ENCODE data around the gene SOX15.
"Not testable (repeated sequence)": the region's sequence is repeated elsewhere in the genome, so short reads cannot be mapped to it uniquely, and the experiment has no call there.

The SOX15 gene

DNA sequence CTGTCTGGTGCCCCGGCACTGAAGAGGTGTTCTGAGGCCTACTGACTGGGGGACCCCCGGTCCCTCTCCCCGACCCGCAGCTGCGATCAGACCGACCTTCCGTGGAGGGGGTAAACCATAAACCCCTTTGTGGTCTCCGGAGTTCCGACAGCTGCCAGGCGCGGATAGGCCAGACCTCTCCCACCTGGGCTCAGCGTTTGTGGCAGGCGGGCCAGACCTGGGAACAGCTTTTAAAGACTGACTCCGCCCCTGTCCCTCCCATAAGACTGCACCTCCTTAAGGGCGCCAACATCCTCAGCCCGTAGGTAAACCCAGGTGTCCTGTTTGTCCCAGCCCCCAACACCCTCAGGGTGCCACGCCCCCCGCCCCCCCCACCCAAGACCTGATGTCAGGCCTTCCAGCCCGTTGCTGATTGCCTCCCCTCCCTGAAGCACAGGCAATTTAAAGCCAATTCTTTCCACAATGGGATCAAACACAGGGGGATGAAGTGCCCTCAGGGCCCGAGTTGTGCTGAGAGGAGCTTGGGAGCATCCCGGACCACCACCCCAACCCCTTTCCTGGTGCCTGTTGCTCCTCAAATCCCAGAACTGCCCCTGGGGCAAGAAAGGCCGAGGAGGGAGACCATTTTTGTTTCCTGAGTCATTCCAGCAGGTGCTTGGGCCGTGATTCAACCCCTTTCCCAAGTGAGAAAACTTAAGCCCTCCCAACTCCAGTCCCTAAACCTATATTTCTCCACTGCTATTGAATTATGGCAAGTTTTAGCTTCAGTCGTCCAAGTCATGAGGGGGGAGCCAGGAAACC, at the start of gene SOX15:
Gene SOX15, minus strand, starts transcription at position 204 of the 801 bp plus-strand sequence. CDS start 418 bp downstream, outside the sequence.
- no peak for DNase-seq (ENCODE audit: low spot score)

DNA sequence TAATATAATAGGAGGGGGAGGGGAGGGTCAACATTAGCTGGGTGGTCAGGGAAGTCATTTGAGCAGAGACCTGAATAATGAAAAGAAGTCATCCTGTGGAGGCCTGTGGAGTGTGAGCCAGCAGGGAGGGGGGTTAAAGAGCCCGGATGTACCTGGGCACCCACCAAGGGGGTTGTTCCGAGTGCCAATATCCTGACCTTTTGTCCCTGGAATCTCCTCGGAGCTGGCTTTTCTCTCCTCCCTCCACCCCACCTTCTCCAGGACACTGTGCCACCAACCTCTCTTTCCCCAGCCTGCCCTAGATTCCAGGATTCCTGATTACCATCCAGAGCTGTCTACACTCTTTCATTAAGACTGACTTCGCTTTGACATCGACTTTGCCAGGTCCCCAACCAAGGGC, 46.3 kb upstream of the SOX15 start:
- DNase-seq (ENCODE audit: low spot score) = no peak

DNA sequence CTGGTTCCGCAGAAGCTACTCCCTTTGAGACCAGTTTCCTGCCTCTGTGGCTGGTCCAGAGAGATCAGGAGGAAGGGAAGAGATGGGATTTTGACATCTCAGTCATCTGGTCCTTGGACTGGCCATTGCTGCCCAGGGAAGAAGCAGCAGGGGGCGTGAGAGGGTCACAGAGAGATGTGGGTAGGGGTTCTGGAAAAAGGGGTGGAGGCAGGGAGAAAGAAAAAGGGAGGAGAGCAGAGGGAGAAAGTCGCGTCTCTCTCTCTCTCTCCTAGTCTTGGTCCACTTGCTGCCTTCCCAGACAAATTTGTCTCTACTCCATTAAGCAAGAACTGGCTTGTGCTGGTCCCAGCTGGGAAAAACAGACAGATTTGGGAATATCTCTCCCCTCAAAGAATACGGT, 44.5 kb upstream of the SOX15 start:
- no peak for DNase-seq (ENCODE audit: low spot score)

DNA sequence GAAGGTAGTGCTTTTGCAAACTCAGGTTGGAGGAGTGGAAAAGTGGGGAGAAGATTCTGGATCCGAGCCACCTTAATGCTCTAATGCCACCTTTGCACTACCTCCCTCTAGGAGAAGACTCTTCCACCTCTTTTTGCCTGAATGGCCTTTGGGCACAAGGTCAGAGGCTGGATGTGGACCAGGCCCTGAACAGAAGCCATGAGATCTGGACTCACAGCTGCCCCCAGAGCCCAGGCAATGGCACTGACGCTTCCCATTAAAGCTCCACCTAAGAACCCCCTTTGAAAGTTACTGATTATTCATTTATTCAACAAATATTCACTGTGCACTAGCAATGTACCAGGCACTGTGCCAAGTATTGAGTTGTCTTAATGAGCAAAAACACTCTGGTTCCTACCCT, 43.2 kb upstream of the SOX15 start:
- DNase-seq (ENCODE audit: low spot score) = no peak

DNA sequence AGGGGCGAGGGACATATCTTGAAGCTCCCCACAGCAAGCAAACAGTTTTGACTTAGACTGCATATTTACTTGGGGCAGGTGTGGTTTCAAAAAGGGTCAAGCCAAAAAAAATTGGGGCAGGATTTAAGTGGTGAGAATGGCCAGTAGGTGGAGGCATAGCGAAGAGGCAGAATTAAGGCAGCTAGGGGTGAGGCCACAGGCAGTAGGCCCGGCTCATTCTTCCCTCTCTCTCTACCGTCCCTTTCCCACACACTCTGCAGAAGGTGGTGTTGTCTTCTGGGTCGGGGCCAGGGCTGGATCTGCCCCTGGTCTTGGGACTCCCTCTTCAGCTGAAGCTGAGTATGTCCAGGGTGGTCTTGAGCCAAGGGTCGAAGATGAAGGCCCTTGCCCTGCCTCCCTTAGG, 42.6 kb upstream of the SOX15 start:
- peak; percentile 36 for DNase-seq (ENCODE audit: low spot score)

DNA sequence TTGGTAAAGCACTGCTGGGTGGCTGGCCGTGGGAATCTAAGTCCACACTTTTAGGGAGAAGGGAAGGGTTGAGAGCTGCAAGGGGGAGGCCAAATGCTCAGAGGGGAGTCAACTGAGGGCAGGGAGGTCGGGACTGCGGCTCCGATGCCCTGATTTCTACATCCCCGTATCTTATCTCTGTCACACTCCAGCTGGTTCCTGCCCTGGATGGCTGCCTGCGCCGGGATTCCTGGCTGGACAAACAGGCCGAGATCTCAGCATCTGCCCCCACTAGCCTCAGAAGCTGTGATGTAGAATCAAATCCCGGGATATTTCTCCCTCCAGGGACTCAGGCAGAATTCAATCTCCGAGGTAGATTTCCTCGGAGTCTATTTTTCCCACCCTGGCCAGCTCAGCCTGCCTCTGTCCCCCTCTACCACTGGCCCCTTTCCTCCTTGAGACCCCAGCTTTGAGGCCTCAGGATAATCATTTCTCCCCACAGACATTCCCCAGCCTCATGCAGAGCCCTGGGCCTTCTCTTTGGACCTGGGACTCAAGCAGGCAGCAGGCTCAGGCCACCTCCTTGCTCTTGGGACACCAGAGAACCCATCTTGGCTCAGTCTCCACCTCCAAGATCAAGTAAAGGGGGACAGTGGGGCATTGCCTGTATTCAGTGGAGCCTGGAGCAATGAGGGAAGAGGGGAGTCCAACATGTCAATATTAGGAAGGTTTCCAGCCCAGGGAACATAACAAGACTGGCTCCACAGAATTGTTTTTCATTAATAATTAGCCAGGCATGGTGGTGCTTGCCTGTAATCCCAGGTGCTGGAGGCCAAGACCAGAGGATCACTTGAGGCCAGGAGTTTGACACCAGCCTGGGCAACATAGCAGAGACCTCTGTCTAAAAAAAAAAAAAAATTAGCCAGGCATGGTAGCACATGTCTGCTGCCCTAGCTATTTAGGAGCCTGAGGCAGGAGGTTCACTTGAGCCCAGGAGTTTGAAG, 41.8 kb upstream of the SOX15 start:
- no peak for DNase-seq (ENCODE audit: low spot score)

DNA sequence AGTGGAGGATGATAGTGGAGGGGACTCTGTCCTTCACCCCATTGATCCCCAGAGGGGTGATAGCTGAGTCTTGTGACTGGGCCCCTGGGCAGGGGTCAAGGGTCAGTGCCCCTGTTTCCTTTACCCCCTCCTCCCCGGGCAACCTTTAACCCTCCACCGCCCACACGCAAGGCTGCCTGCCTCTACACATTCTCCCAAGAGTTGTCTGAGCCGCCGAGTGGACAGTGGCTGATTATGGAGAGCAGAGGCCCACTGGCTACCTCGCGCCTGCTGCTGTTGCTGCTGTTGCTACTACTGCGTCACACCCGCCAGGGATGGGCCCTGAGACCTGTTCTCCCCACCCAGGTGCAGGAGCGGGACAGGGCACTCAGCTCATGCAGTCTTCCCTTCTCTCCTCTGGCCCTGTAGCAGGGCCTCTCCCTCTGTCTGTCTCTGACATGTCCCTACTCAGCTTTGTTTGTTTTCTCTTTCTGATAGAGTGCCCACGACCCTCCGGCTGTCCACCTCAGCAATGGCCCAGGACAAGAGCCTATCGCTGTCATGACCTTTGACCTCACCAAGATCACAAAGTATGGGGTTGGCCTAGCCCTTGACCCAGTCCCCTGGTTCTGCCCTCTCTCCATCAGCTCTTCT, 40.2 kb upstream of the SOX15 start, which contains the start of gene SHBG:
Gene SHBG, plus strand, starts transcription at position 197 of the 633 bp plus-strand sequence. Its CDS starts 38 bp downstream, at position 235.
- no peak for DNase-seq (ENCODE audit: low spot score)

DNA sequence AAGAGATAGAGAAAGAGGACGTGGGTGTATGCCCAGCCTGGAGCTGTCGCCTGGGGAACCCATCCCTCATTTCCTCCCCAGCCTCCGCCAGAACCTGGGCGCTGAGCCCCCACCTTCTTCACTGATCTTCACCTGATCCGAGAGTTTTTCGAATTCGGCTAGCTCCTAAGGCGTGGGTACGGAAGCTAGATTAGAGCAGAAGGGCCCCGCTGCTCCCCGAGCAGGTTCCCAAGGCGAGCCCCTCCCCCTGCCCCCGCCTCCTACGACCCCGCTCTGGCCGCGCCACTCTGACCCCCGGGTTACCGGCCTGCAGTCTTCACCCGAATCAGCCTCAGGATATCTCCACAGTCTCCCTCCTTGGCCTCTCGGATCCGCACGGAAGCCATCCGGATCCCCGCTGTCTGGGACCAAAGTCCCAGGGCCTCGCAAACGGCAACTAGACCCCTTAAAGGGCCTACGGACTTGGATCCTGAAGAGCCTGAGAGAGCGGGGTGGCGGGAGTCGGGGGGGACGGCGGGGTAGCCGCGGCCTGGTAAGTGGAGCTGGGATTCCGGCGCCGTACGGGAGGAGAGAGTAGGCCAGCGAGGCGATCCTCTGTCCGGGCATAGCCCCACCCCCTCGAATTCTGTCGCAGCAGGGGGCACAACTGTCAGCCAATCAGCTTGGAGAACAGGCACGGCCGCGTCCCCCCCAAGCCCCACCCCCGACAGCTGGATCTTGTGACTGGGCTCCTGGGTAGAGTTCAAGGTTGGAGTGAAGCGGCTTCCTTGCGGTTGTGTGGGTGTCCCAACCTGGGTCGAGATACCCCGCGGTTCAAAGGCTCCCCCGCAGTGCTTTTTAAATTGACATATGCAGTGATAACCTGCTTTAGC, 37.6 kb upstream of the SOX15 start, which contains the start of gene SAT2:
Gene SAT2, minus strand, starts transcription at position 572 of the 872 bp plus-strand sequence. Its CDS starts 186 bp downstream, at position 386.
- peak; percentile 87 for DNase-seq (ENCODE audit: low spot score)

DNA sequence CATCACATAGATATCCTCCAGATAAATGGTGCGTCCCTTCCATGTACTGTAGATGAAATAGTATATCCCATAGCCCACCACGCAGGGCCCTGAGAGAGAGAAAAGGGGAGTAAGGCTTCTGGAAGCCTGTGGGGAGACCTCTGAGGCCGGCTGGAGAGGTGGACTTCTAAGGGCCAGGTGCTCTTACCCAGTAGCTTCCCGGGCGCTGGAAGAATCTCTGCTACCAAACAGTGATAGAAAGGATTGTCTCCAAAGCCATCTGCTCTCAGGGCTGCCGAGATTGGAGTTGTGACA, 37.0 kb upstream of the SOX15 start:
- no peak for DNase-seq (ENCODE audit: low spot score)

DNA sequence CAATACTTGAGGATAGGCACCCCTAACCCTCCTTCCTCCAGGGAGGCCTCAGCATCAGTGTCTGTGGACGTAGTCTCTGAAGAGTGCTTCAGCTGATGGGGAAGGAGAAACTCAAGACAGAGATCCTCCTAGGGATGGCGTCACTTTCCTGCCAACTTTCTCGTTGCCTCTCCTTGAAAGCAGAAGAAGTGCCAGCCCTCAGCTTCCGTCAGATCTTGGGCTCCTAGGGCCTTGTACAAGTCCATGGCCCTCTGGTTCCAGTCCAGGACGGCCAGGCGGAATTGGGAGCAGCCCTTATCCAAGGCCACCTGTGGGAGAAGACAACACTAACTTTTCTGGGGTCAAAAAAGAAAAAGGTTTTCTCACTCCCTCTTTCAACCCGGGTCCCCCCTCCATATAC, 36.4 kb upstream of the SOX15 start:
- no peak for DNase-seq (ENCODE audit: low spot score)

DNA sequence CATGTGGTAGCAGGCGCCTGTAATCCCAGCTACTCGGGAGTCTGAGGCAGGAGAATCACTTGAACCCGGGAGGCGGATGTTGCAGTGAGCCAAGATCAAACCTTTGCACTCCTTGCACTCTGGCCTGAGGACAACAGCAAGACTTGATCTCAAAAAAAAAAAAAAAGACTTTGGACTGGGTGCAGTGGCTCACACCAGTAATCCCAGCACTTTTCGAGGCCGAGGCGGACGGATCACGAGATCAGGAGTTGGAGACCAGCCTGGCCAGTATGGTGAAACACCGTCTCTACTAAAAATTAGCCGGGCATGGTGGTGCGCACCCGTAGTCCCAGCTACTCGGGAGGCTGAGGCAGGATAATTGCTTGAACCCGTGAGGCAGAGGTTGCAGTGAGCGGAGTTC, 35.9 kb upstream of the SOX15 start:
- not testable (repeated sequence) for DNase-seq (ENCODE audit: low spot score)

DNA sequence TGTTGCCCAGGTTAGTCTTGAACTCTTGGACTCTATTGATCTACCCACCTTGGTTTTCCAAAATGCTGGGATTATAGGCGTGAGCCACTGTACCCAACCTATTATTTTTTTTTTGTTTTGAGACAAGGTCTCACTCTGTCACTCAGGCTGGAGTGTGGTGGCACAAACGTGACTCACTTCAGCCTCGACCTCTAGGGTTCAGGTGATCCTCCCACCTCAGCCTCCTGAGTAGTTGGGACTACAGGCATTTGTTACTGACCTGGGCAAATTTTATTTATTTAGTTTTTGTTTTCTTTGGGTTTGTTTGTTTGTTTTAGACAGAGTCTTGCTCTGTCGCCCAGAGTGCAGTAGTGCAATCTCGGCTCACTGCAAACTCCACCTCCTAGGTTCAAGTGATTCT, 33.8 kb upstream of the SOX15 start:
- no peak for DNase-seq (ENCODE audit: low spot score)

DNA sequence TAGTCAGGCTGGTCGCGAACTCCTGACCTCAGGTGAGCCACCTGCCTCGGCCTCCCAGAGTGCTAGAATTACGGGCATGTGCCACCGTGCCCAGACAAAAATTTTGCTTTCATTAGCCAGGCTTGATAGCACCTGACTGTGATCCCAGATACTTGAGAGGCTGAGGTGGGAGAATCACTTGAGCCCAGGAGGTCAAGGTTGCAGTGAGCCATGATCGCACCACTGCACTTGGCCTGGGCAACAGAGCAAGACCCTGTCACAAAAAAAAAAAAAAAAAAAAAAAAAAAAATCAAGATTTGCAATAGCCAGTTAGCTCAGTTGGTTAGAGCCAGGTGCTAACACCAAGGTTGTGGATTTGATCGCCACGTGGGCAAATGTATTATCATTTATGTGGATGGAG, 30.9 kb upstream of the SOX15 start:
- no peak for DNase-seq (ENCODE audit: low spot score)

DNA sequence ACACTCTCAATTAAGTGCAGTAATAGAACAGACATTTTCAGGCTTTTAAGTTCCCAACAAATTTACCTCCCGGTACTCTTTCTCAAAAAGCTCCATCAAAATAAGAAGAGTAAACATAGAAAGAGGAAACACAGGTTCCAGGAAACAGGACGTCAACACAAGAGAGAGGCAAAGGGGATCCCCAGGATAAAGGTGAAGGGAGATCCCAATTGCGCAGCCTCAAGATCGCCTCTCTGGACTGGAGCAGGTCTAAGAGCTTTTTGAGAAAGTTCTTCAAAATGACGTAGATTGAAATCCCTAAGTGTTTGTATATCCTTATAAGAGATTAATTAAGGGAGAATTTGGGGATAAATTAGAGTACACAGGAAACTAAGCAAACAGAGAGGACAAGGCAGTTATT, 28.7 kb upstream of the SOX15 start:
- no peak for DNase-seq (ENCODE audit: low spot score)

DNA sequence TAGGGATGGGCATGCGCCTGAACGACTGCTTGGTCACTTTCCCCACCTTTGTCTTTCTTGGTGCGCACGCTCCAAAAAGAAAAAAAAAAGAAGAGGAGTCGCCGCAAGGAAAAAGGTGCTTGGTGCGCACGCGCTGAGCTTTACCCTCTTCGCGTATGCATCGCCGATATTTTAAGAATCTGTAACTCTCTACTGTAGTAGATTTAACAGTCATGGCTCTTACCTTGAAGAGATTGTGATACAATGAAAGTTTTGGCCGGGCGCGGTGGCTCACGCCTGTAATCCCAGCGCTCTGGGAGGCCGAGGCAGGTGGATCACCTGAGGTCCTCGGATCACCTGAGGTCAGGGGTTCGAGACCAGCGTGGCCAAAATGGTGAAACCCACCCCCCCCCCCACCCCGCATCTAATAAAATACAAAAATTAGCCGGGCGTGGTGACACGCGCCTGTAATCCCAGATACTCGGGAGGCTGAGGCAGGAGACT, 25.4 kb upstream of the SOX15 start:
- DNase-seq (ENCODE audit: low spot score) = no peak

DNA sequence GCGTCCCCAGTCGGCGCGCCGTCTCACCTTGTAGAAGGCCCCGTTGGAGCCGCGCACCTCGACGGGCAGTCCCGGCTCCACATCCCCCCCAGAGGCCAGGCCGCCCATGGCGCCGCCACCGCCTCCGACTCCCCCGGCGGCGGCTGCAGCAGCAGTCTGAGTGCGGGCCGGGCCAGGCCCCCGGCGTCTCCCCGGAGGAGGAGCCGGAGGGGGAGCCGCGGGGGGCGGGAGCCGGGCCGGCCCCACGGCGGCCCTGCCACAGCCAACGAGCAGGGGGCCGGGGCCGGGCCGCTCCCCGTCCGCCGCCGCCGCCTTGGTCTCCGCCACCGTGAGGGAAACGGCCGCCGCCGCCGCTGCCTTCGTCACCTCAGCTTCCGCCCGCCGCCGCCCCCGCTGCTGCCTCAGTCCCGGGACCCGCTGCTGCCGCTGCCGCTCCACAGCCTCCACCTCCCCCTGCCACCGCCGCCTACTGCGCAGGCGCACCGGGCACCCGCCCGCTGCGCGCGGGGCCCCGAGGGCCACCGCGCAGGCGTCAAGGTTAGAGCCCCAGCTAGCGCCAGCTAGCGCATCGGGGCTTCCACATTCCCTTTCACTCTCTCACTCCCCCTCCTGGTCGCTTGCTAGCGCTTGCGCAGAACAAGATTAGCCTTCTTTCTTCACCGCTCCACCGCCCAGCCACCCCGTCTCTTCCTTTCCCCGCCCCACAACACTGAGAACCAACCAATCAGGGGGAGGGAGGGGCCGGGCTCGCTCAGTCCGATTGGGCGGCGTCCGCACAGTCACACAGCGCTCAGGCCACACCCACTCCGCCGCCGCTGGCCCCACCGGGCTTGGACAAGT, 24.8 kb upstream of the SOX15 start, which contains the start of gene FXR2:
Gene FXR2, minus strand, starts transcription at position 473 of the 840 bp plus-strand sequence. Its CDS starts 365 bp downstream, at position 108.
- DNase-seq (ENCODE audit: low spot score) = peak; percentile 100

DNA sequence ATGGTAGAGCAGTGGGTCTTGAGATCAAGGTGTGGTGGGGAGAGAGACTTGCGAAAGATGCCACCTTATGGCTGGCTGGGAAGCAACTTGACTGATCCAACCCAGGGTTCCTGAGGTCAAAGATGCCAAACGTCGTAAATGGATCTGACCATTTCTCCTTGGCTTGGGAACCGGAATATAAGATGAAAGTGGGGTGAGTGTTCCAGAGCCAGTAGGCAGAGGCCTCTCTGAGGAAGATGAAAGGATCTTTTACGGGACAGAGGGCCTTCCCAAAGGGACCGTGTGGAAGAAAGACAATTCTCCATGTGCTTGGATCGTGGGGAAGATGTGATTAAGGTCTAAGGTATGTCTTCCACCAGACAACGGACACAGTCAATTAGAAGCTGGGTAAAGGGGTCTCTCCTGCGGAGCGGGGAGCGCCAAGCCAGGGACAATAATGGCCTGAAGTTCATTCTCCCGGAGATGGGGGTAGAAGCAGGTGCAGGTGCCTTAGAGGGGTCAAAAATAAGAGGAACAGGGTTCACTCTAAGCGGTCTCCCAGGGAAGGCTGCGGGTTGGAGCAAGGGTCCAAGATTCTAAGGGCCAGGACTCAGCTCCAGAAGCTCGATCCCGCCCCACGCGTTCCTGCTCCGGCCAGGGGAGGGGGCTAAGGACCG, 24.0 kb upstream of the SOX15 start:
- no peak for DNase-seq (ENCODE audit: low spot score)

DNA sequence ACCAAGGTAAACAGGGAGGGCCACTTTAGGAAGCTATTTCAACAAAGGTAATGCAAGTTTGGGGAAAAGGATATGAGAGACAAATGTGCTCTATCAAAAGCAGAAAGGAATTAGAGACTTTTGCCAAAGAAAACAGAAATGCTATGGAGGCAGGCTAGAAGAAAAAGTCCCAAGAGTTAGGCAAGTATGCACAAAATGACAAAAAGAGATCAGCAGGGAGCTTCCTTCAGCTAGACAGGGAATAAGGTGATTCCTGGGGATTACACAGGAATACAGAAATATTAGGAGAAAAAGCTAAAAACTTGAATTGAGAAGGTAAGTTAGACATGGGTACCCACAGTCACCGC, 22.4 kb upstream of the SOX15 start:
- no peak for DNase-seq (ENCODE audit: low spot score)

DNA sequence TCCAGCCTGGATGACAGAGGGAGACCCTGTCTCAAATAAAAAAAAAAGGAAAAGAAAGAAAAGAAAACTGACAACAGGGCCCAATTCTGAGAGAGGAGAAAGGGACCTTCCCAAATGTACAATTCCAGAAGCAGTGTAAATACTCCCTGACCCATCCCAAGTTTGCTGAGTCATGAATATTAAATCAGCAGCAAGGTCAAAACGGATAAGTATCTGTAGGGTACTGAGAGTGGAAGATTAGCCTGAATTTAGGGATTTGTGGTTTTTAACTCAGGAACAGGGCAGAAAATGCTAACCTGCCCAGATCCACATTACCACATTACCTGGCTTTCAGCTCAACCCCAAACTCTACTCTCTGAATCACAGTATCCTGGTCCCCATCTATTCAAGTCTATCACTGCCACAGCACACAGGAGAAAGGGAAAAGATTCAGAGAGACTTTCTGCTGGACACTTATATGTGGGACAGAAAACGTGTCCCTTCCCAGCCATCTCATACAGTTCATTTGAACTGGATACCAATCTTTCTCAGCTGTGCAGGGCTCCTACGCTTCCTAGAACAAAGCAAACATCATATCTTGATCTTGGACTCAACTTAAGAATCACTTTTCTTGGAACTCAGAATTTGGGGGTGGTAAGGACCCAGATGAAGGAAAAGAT, 21.9 kb upstream of the SOX15 start:
- no peak for DNase-seq (ENCODE audit: low spot score)

Measured in CD4-positive, alpha-beta T cell treated with Interleukin-2 at 100 ng/mL for 4 hours (primary cell).